Adipocyte (in vitro differentiated cells): ENCODE measurements around the gene PIGC.
A peak's percentile ranks its signal among the peaks of the same experiment; 100 is the strongest.

Source experiments
- DNase-seq: peaks from one replicate; pipeline ENCODE4 v3.0.0-alpha.2; 2015; ENCODE audit warnings: low read depth
- H3K27me3 ChIP-seq: replicated peaks from 2 replicates; pipeline ENCODE4 v1.7.0; 2013; ENCODE audit warnings: mild to moderate bottlenecking, low read length, moderate library complexity; ENCODE audit not compliant: control insufficient read depth, insufficient read depth
- H3K36me3 ChIP-seq: 2 replicates; pipeline ENCODE4 v1.7.0; 2013; ENCODE audit warnings: low read length, mild to moderate bottlenecking, moderate library complexity; ENCODE audit not compliant: control insufficient read depth, insufficient read depth, severe bottlenecking
- H3K4me1 ChIP-seq: 2 replicates; pipeline ENCODE4 v1.7.0; 2013; ENCODE audit warnings: mild to moderate bottlenecking, low read length, moderate library complexity; ENCODE audit not compliant: control insufficient read depth, insufficient read depth
- H3K4me3 ChIP-seq: 2 replicates; pipeline ENCODE4 v1.7.0; 2013; ENCODE audit warnings: mild to moderate bottlenecking, low read length, moderate library complexity
- H3K9ac ChIP-seq: 2 replicates; pipeline ENCODE4 v1.7.0; 2013; ENCODE audit warnings: mild to moderate bottlenecking, low read length, moderate library complexity
- H3K9me3 ChIP-seq: 2 replicates; pipeline ENCODE4 v1.7.0; 2013; ENCODE audit warnings: mild to moderate bottlenecking, low read length, moderate library complexity; ENCODE audit not compliant: control insufficient read depth

Gene PIGC

GRCh38 chr1:172397633-172398032 is 46.2 kb downstream of the PIGC start:
- DNase-seq, result no peak
- H3K36me3 ChIP-seq, result no peaks in the 10 kb centered on the region
- H3K4me3 ChIP-seq, result no peak overlapping the region
- no peaks in the 10 kb centered on the region for H3K9me3 ChIP-seq
- H3K4me1 ChIP-seq, result peaks cover 40% of the 10 kb centered on the region
- peak overlapping the region; percentile 83 for H3K9ac ChIP-seq
- H3K27me3 ChIP-seq, result no peaks in the 10 kb centered on the region

- Histone ChIP-seq H3K9ac (no peak overlapping the region), H3K9me3 (no peaks in the 10 kb centered on the region), H3K27me3 (no peaks in the 10 kb centered on the region), H3K4me3 (no peak overlapping the region), H3K4me1 (peaks cover 40% of the 10 kb centered on the region), H3K36me3 (no peaks in the 10 kb centered on the region)
- DNase-seq, result peak; percentile 59
These were observed 46.6 kb downstream of the PIGC start for GRCh38 chr1:172397221-172397620.

GRCh38 chr1:172395576-172395975 is 48.3 kb downstream of the PIGC start:
- peaks cover 45% of the 10 kb centered on the region for H3K4me1 ChIP-seq
- no peaks in the 10 kb centered on the region for H3K27me3 ChIP-seq
- no peak overlapping the region for H3K9ac ChIP-seq
- H3K36me3 ChIP-seq, result no peaks in the 10 kb centered on the region
- H3K4me3 ChIP-seq, result no peak overlapping the region
- no peaks in the 10 kb centered on the region for H3K9me3 ChIP-seq
- no peak for DNase-seq

- peaks cover 43% of the 10 kb centered on the region for H3K4me1 ChIP-seq
- H3K36me3 ChIP-seq, result no peaks in the 10 kb centered on the region
- H3K9me3 ChIP-seq, result no peaks in the 10 kb centered on the region
- DNase-seq, result peak; percentile 46
- no peak overlapping the region for H3K9ac ChIP-seq
- H3K27me3 ChIP-seq, result no peaks in the 10 kb centered on the region
- no peak overlapping the region for H3K4me3 ChIP-seq
These were observed 49.1 kb downstream of the PIGC start for GRCh38 chr1:172394811-172395210.

GRCh38 chr1:172394141-172394751 is 49.6 kb downstream of the PIGC start:
- Histone ChIP-seq H3K4me1 (peaks cover 40% of the 10 kb centered on the region), H3K9me3 (no peaks in the 10 kb centered on the region), H3K27me3 (no peaks in the 10 kb centered on the region), H3K36me3 (no peaks in the 10 kb centered on the region), H3K4me3 (no peak overlapping the region), H3K9ac (no peak overlapping the region)
- DNase-seq, result peak; percentile 51

GRCh38 chr1:172393354-172393753 is 50.5 kb downstream of the PIGC start:
- Histone ChIP-seq H3K9me3 (no peaks in the 10 kb centered on the region), H3K4me3 (no peak overlapping the region), H3K9ac (no peak overlapping the region), H3K4me1 (peaks cover 33% of the 10 kb centered on the region), H3K36me3 (no peaks in the 10 kb centered on the region), H3K27me3 (no peaks in the 10 kb centered on the region)
- DNase-seq, result no peak

GRCh38 chr1:172391976-172392375 is 51.9 kb downstream of the PIGC start:
- DNase-seq, result no peak
- Histone ChIP-seq H3K4me1 (peaks cover 19% of the 10 kb centered on the region), H3K4me3 (no peak overlapping the region)

More at GRCh38 chr1:172391976-172392375, 51.9 kb downstream of the PIGC start:
- no peaks in the 10 kb centered on the region for H3K9me3 ChIP-seq
- no peak overlapping the region for H3K9ac ChIP-seq
- no peaks in the 10 kb centered on the region for H3K36me3 ChIP-seq
- H3K27me3 ChIP-seq, result no peaks in the 10 kb centered on the region
